H1 (cell line): ENCODE measurements around the gene NCKIPSD. TPM values are rescaled to one million over a fixed set of nuclear protein-coding genes. Genes with fewer than 3 reads are reported as not detected.

ENCODE experiments used
- CTCF ChIA-PET: fragments of 300-600 bp; sonication (Branson Sonifier 250); formaldehyde crosslinking; loops from one replicate; lab custom pipeline; 2021; ENCODE audit not compliant: partially characterized antibody; lab: Charles Lee
- POLR2A ChIA-PET: fragments of 300-600 bp; sonication (Branson Sonifier 250); formaldehyde crosslinking; loops from one replicate; lab custom pipeline; 2021; ENCODE audit warnings: inconsistent platforms; ENCODE audit not compliant: partially characterized antibody; lab: Charles Lee
- DNase-seq, 2 experiments: peaks; one replicate each; pipeline versions ENCODE4 v3.0.0 to v3.0.0-alpha.2; 2010 to 2022; ENCODE audit warnings: low spot score in 2 of 2, low read depth in 1 of 2, mixed read lengths in 1 of 2
- FAIRE-seq: peaks from 2 replicates; lab custom pipeline; 2011; peaks lifted over from hg19 to GRCh38; lab: Jason Lieb, UNC
- H2AFZ ChIP-seq: 2 replicates; pipeline ENCODE4 v1.8.1; 2012; ENCODE audit warnings: low read length, inconsistent platforms
- H2AK5ac ChIP-seq: 2 replicates; pipeline ENCODE4 v1.6.1; 2013; ENCODE audit warnings: low read depth, low read length
- H2BK120ac ChIP-seq: replicated peaks from 2 replicates; pipeline ENCODE3; 2013; ENCODE audit warnings: low read depth, low read length, inconsistent platforms
- H2BK12ac ChIP-seq: 2 replicates; pipeline ENCODE4 v1.6.1; 2013; ENCODE audit warnings: low read depth, low read length
- H2BK15ac ChIP-seq: 2 replicates; pipeline ENCODE4 v1.6.1; 2013; ENCODE audit warnings: low read length
- H2BK20ac ChIP-seq: 2 replicates; pipeline ENCODE4 v1.6.1; 2013; ENCODE audit warnings: low read length
- H2BK5ac ChIP-seq: 2 replicates; pipeline ENCODE4 v1.6.1; 2013; ENCODE audit warnings: low read depth, low read length
- H3K14ac ChIP-seq: 2 replicates; pipeline ENCODE4 v1.6.1; 2013; ENCODE audit warnings: inconsistent platforms; ENCODE audit not compliant: insufficient read length
- H3K18ac ChIP-seq: 2 replicates; pipeline ENCODE4 v1.6.1; 2013; ENCODE audit warnings: low read length; ENCODE audit errors: extremely low read depth
- H3K23ac ChIP-seq: 2 replicates; pipeline ENCODE4 v1.6.1; 2013; ENCODE audit warnings: inconsistent platforms; ENCODE audit not compliant: insufficient read length
- H3K23me2 ChIP-seq: 2 replicates; pipeline ENCODE4 v1.6.1; 2013; ENCODE audit warnings: low read depth, low read length
- H3K27ac ChIP-seq: 2 replicates; pipeline ENCODE4 v1.6.1; 2011; ENCODE audit warnings: low read depth, low read length, inconsistent platforms
- H3K27me3 ChIP-seq, 4 experiments: replicated peaks in 1 of 4; 1 replicate in 1 of 4; 2 replicates in 3 of 4; pipeline versions ENCODE4 v1.6.1 to v1.8.1; 2011 to 2013; ENCODE audit warnings: low read length in 3 of 4, mild to moderate bottlenecking in 3 of 4, inconsistent platforms in 2 of 4, mixed read lengths in 2 of 4, moderate library complexity in 1 of 4; ENCODE audit not compliant: control insufficient read depth in 3 of 4, insufficient read depth in 3 of 4; ENCODE audit errors: extremely low read depth in 1 of 4
- H3K36me3 ChIP-seq, 4 experiments: 2 replicates each; pipeline versions ENCODE4 v1.6.1 to v1.8.1; 2011 to 2013; ENCODE audit warnings: mild to moderate bottlenecking in 4 of 4, low read length in 3 of 4, moderate library complexity in 2 of 4, control low read depth in 1 of 4, inconsistent platforms in 1 of 4; ENCODE audit not compliant: insufficient read depth in 4 of 4, control insufficient read depth in 2 of 4
- H3K4ac ChIP-seq: replicated peaks from 2 replicates; pipeline ENCODE3; 2013; ENCODE audit warnings: low read length, low read depth, mixed read lengths, inconsistent platforms; ENCODE audit not compliant: insufficient read length
- H3K4me1 ChIP-seq, 4 experiments: replicated peaks in 1 of 4; 1 replicate in 1 of 4; 2 replicates in 3 of 4; pipeline versions ENCODE4 v1.6.1 to v1.8.1; 2011 to 2013; ENCODE audit warnings: low read length in 3 of 4, inconsistent platforms in 2 of 4, mixed read lengths in 1 of 4; ENCODE audit not compliant: insufficient read depth in 4 of 4, control insufficient read depth in 3 of 4
- H3K4me2 ChIP-seq, 2 experiments: 2 replicates each; pipeline versions ENCODE4 v1.6.1 to v1.8.1; 2011 to 2013; ENCODE audit warnings: low read depth in 2 of 2, low read length in 2 of 2, control low read depth in 1 of 2, inconsistent platforms in 1 of 2, mild to moderate bottlenecking in 1 of 2; ENCODE audit not compliant: insufficient read depth in 1 of 2
- H3K4me3 ChIP-seq, 4 experiments: fragments of 200-600, 300-600 bp in 1 of 4; sonication (generic), shearing (Covaris generic), sonication (Bioruptor Twin) in 1 of 4; 2 replicates each; pipeline versions ENCODE4 v1.5.1 to v1.8.1; 2011 to 2016; ENCODE audit warnings: low read length in 4 of 4, low read depth in 3 of 4, control low read depth in 2 of 4, inconsistent platforms in 2 of 4, mild to moderate bottlenecking in 2 of 4, mixed read lengths in 1 of 4, moderate library complexity in 1 of 4; ENCODE audit not compliant: insufficient read depth in 2 of 4; ENCODE audit errors: extremely low read depth in 1 of 4
- H3K56ac ChIP-seq: replicated peaks from 2 replicates; pipeline ENCODE3; 2013; ENCODE audit warnings: low read depth, mild to moderate bottlenecking, mixed read lengths, low read length, inconsistent platforms; ENCODE audit not compliant: insufficient read length
- H3K79me1 ChIP-seq: 2 replicates; pipeline ENCODE4 v1.6.1; 2013; ENCODE audit warnings: low read depth, low read length, control low read depth
- H3K79me2 ChIP-seq, 2 experiments: 2 replicates each; pipeline versions ENCODE4 v1.6.1 to v1.8.1; 2012 to 2013; ENCODE audit warnings: low read length in 2 of 2, mild to moderate bottlenecking in 2 of 2, inconsistent platforms in 1 of 2; ENCODE audit not compliant: insufficient read depth in 2 of 2, control insufficient read depth in 1 of 2
- H3K9ac ChIP-seq, 4 experiments: replicated peaks in 1 of 4; 1 replicate in 1 of 4; 2 replicates in 3 of 4; pipeline versions ENCODE4 v1.6.1 to v1.8.1; 2011 to 2013; ENCODE audit warnings: low read depth in 3 of 4, low read length in 3 of 4, control low read depth in 2 of 4, mild to moderate bottlenecking in 2 of 4, moderate library complexity in 2 of 4, inconsistent platforms in 1 of 4; ENCODE audit errors: extremely low read depth in 1 of 4
- H3K9me3 ChIP-seq, 2 experiments: 2 replicates each; pipeline versions ENCODE4 v1.6.1 to v1.8.1; 2012 to 2013; ENCODE audit warnings: mild to moderate bottlenecking in 2 of 2, moderate library complexity in 2 of 2, control low read depth in 1 of 2, inconsistent platforms in 1 of 2, low read depth in 1 of 2, low read length in 1 of 2, mixed read lengths in 1 of 2; ENCODE audit not compliant: insufficient read depth in 2 of 2
- H4K20me1 ChIP-seq, 2 experiments: replicated peaks in 1 of 2; 2 replicates each; pipeline versions ENCODE3 to v1.8.1; 2011 to 2013; ENCODE audit warnings: inconsistent platforms in 2 of 2, low read length in 2 of 2, mild to moderate bottlenecking in 1 of 2; ENCODE audit not compliant: insufficient read depth in 2 of 2, control insufficient read depth in 1 of 2
- H4K5ac ChIP-seq: 2 replicates; pipeline ENCODE4 v1.6.1; 2013; ENCODE audit warnings: low read length, low read depth, mixed read lengths, inconsistent platforms; ENCODE audit not compliant: insufficient read length
- H4K8ac ChIP-seq: 2 replicates; pipeline ENCODE4 v1.8.0; 2013; ENCODE audit warnings: mild to moderate bottlenecking, moderate library complexity, low read length, inconsistent platforms; ENCODE audit not compliant: insufficient read depth; ENCODE audit errors: extremely low read depth
- H4K91ac ChIP-seq: replicated peaks from 2 replicates; pipeline ENCODE3; 2013; ENCODE audit warnings: low read length, mixed read lengths, inconsistent platforms; ENCODE audit not compliant: insufficient read length
- ATF3 ChIP-seq: IDR thresholded peaks from 2 replicates; pipeline ENCODE4 v1.6.1; 2011; ENCODE audit warnings: low read depth, mild to moderate bottlenecking, low read length; ENCODE audit not compliant: insufficient read depth
- BACH1 ChIP-seq: IDR thresholded peaks from 2 replicates; pipeline ENCODE4 v1.6.1; 2012; ENCODE audit warnings: low read length, improper control_type of control experiment
- CHD1 ChIP-seq: IDR thresholded peaks from 2 replicates; pipeline ENCODE4 v1.6.1; 2012; ENCODE audit warnings: low read depth, low read length, improper control_type of control experiment
- CHD2 ChIP-seq: IDR thresholded peaks from 2 replicates; pipeline ENCODE4 v1.6.1; 2012; ENCODE audit warnings: low read length, improper control_type of control experiment
- FOSL1 ChIP-seq: IDR thresholded peaks from 2 replicates; pipeline ENCODE4 v1.6.1; 2011; ENCODE audit warnings: mild to moderate bottlenecking, low read depth, low read length, moderate library complexity; ENCODE audit not compliant: insufficient read depth
- RAD21 ChIP-seq, 2 experiments: IDR thresholded peaks in 1 of 2; conservative IDR thresholded peaks in 1 of 2; 2 replicates each; pipeline ENCODE4 v1.6.1; 2011; ENCODE audit warnings: low read depth in 2 of 2, low read length in 2 of 2, improper control_type of control experiment in 1 of 2, inconsistent platforms in 1 of 2, mild to moderate bottlenecking in 1 of 2, moderate library complexity in 1 of 2
- RBBP5 ChIP-seq: IDR thresholded peaks from 2 replicates; pipeline ENCODE4 v1.7.1; 2012; ENCODE audit warnings: low read depth, mild to moderate bottlenecking, inconsistent platforms, low read length, moderate library complexity, borderline replicate concordance
- SIN3A ChIP-seq, 2 experiments: IDR thresholded peaks in 1 of 2; conservative IDR thresholded peaks in 1 of 2; 2 replicates each; pipeline ENCODE4 v1.6.1; 2011 to 2012; ENCODE audit warnings: low read length in 2 of 2, improper control_type of control experiment in 1 of 2, low read depth in 1 of 2, mild to moderate bottlenecking in 1 of 2
- SP2 ChIP-seq: IDR thresholded peaks from 2 replicates; pipeline ENCODE4 v1.6.1; 2012; ENCODE audit warnings: mild to moderate bottlenecking, low read length, inconsistent platforms
- TCF12 ChIP-seq: IDR thresholded peaks from 2 replicates; pipeline ENCODE4 v1.6.1; 2011; ENCODE audit warnings: low read depth, mild to moderate bottlenecking, low read length
- WGBS, 2 experiments: shearing (Covaris generic) in 1 of 2; methylation state at CpG; one replicate each; pipeline versions ENCODE4 v1.1.6 to v1.1.7; 2013 to 2015; ENCODE audit warnings: low lambda C conversion rate in 2 of 2, mixed read lengths in 2 of 2, inconsistent platforms in 1 of 2, low coverage in 1 of 2, missing lambda C conversion rate in 1 of 2; ENCODE audit not compliant: insufficient replicate concordance in 2 of 2, insufficient coverage in 1 of 2, insufficient read length in 1 of 2; ENCODE audit errors: extremely low coverage in 1 of 2, missing lambda C conversion rate in 1 of 2; 5-methylcytosine and 5-hydroxymethylcytosine counted together
- polyA plus RNA-seq, 7 experiments: library from polyadenylated mRNA; depleted of rRNA in 3 of 7; stranded (reverse) in 5 of 7; unstranded in 2 of 7; fragments of >200 nt in 5 of 7; fragments of 200-250 nt in 2 of 7; gene quantifications; 1 replicate in 5 of 7; 2 replicates in 1 of 7; 4 replicates in 1 of 7; pipeline versions ENCODE4 v1.2.1 to v1.2.3, GENCODE V29; 2011 to 2013; ENCODE audit warnings: missing spikeins in 2 of 7, mixed read lengths in 2 of 7
- total RNA-seq: library from RNA; stranded (reverse); fragmentation: NEBNext Ultra II Directional; extraction: Animal tissue kit (Norgen Biotek cat#: 25700); gene quantifications from 2 replicates; pipeline ENCODE4 v1.2.1, GENCODE V29; 2021
- TF ChIP-seq, protein P1 (sequence below): IDR thresholded peaks from 2 replicates; pipeline ENCODE4 v1.6.1; 2012; ENCODE audit warnings: low read length, inconsistent platforms

The NCKIPSD gene
- total and polyA plus RNA-seq, 2 of the 8 experiments (the other 6 are each of a cell fraction or from before 2014, with no cell fraction given), result 34.7 to 91.8 TPM

GRCh38 chr3:48707157-48707556, 21.4 kb upstream of the NCKIPSD start:
- Histone ChIP-seq H2BK12ac (no peak overlapping the region), H3K79me2 (peaks cover 57 to 91% of the 10 kb centered on the region in 2 experiments), H3K4me2 (no peak overlapping the region), H3K9me3 (no peaks in the 10 kb centered on the region), H3K4me3 (no peak overlapping the region), H3K23ac (no peak overlapping the region), H2BK20ac (no peak overlapping the region), H3K27ac (no peak overlapping the region), H4K8ac (no peak overlapping the region), H4K91ac (no peak overlapping the region), H3K18ac (no peak overlapping the region), H2BK5ac (no peak overlapping the region), H3K4me1 (peaks cover 0 to 9% (median 4%) of the 10 kb centered on the region in 4 experiments; a peak in 6 of 7 replicates), H4K20me1 (peaks cover 16 to 30% of the 10 kb centered on the region in 2 experiments), H2BK15ac (no peak overlapping the region), H4K5ac (no peak overlapping the region), H3K56ac (no peak overlapping the region), H2BK120ac (no peak overlapping the region), H3K27me3 (no peaks in the 10 kb centered on the region), H2AFZ (no peak overlapping the region), H3K9ac (no peak overlapping the region), H3K36me3 (peaks cover 7 to 60% (median 18%) of the 10 kb centered on the region in 4 experiments), H3K14ac (no peak overlapping the region), H3K4ac (no peak overlapping the region), H2AK5ac (no peak overlapping the region), H3K79me1 (peaks cover 2% of the 10 kb centered on the region; the same call in 1 of the 2 replicates), H3K23me2 (no peaks in the 10 kb centered on the region)
- ChIA-PET POLR2A (interaction anchor here (1.2 to 13.3 kb wide), 4 partner anchors 8 to 140 kb away, joined by 4 to 187 read pairs (median 48); partner anchors contain the start of genes IP6K2 and PRKAR2A), CTCF (interaction anchor here (1.5 to 1.6 kb wide), 2 partner anchors 32 to 71 kb away, joined by 4 to 7 read pairs; no protein-coding TSS in a partner anchor)
- no peak for FAIRE-seq
- DNase-seq, result no peak
- WGBS, 2 experiments, result 93% methylated on average over 5 of the region's 5 CpGs; no CpG with 5 or more reads in 1 of the 2 experiments
- TF ChIP-seq, protein P1, sequence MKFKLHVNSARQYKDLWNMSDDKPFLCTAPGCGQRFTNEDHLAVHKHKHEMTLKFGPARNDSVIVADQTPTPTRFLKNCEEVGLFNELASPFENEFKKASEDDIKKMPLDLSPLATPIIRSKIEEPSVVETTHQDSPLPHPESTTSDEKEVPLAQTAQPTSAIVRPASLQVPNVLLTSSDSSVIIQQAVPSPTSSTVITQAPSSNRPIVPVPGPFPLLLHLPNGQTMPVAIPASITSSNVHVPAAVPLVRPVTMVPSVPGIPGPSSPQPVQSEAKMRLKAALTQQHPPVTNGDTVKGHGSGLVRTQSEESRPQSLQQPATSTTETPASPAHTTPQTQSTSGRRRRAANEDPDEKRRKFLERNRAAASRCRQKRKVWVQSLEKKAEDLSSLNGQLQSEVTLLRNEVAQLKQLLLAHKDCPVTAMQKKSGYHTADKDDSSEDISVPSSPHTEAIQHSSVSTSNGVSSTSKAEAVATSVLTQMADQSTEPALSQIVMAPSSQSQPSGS, result no peak
- TF ChIP-seq CHD2 (no peak), BACH1 (no peak), SP2 (no peak), RBBP5 (no peak), ATF3 (no peak), SIN3A (conservative IDR thresholded peaks at IDR 0.05 in 1 of 2, IDR thresholded peaks at IDR 0.05 in 1 of 2; ENCODE audit: low read depth in 1 of 2, low read length in 2 of 2) (no peak), RAD21 (IDR thresholded peaks at IDR 0.05 in 1 of 2, conservative IDR thresholded peaks at IDR 0.05 in 1 of 2; ENCODE audit: low read depth in 2 of 2, low read length in 2 of 2) (no peak), CHD1 (no peak), FOSL1 (no peak), TCF12 (no peak)
